Ishikawa (cell line): ENCODE data around the gene CRMP1.

ENCODE experiments used
- EP300 ChIP-seq: IDR thresholded peaks from 2 replicates; pipeline ENCODE4 v1.6.1; 2012; ENCODE audit warnings: borderline replicate concordance
- RAD21 ChIP-seq: IDR thresholded peaks from 2 replicates; pipeline ENCODE4 v1.6.1; 2012; ENCODE audit warnings: low read depth
- TCF12 ChIP-seq: IDR thresholded peaks from 2 replicates; pipeline ENCODE4 v1.6.1; 2012; ENCODE audit warnings: low read depth

GRCh38 chr4:5916229-5916628, 23.3 kb upstream of the CRMP1 start:
- TF ChIP-seq EP300 = no peak
- TF ChIP-seq RAD21 = no peak
- TF ChIP-seq TCF12 = no peak
